SJCRH30 (cell line): ENCODE measurements around the gene LRBA. TPM values are rescaled to one million over a fixed set of nuclear protein-coding genes. Genes with fewer than 3 reads are reported as not detected.
"Not testable (repeated sequence)": the region's sequence is repeated elsewhere in the genome, so short reads cannot be mapped to it uniquely, and the experiment has no call there.

ENCODE experiments used
- DNase-seq, 2 experiments: peaks; one replicate each; pipeline ENCODE4 v3.0.0-alpha.2; 2015 to 2020
- H3K27ac ChIP-seq: fragments of 250-450 bp; sonication (Bioruptor Pico); 2 replicates; pipeline ENCODE4 v1.5.1; 2020; ENCODE audit warnings: mild to moderate bottlenecking, moderate library complexity
- H3K27me3 ChIP-seq: fragments of 250-450 bp; sonication (Bioruptor Pico); 2 replicates; pipeline ENCODE4 v1.5.1; 2020; ENCODE audit warnings: mild to moderate bottlenecking, moderate library complexity
- H3K36me3 ChIP-seq: fragments of 250-450 bp; sonication (Bioruptor Pico); 2 replicates; pipeline ENCODE4 v1.5.1; 2020; ENCODE audit warnings: mild to moderate bottlenecking, moderate library complexity
- H3K4me1 ChIP-seq: fragments of 250-450 bp; sonication (Bioruptor Pico); 2 replicates; pipeline ENCODE4 v1.5.1; 2020; ENCODE audit warnings: mild to moderate bottlenecking, moderate library complexity
- H3K4me3 ChIP-seq: fragments of 250-450 bp; sonication (Bioruptor Pico); 2 replicates; pipeline ENCODE4 v1.5.1; 2020; ENCODE audit warnings: mild to moderate bottlenecking, moderate library complexity
- H3K9me3 ChIP-seq: fragments of 250-450 bp; sonication (Bioruptor Pico); replicated peaks from 2 replicates; pipeline ENCODE4 v1.5.1; 2020; ENCODE audit warnings: mild to moderate bottlenecking, moderate library complexity
- total RNA-seq: library from RNA; depleted of rRNA; stranded (reverse); fragments of >200 nt; shearing (Covaris generic); gene quantifications from 2 replicates; pipeline ENCODE4 v1.2.3, GENCODE V29; 2014

Gene LRBA
- total RNA-seq, 1 experiment from 2014 or later = 25.9 TPM

- Histone ChIP-seq H3K4me1 (no peaks in the 10 kb centered on the region), H3K9me3 (no peaks in the 10 kb centered on the region), H3K27me3 (no peaks in the 10 kb centered on the region), H3K4me3 (no peak overlapping the region), H3K36me3 (no peaks in the 10 kb centered on the region), H3K27ac (no peak overlapping the region)
- DNase-seq = no peak
Observed at GRCh38 chr4:150997141-150997540, 17.9 kb downstream of the LRBA start.

GRCh38 chr4:150994721-150995120 is 20.4 kb downstream of the LRBA start:
- no peaks in the 10 kb centered on the region for H3K36me3 ChIP-seq
- no peak overlapping the region for H3K27ac ChIP-seq
- no peaks in the 10 kb centered on the region for H3K4me1 ChIP-seq
- no peaks in the 10 kb centered on the region for H3K27me3 ChIP-seq
- H3K4me3 ChIP-seq = no peak overlapping the region
- no peak for DNase-seq
- no peaks in the 10 kb centered on the region for H3K9me3 ChIP-seq

GRCh38 chr4:150993577-150993976 is 21.5 kb downstream of the LRBA start:
- not testable (repeated sequence) for H3K4me3 ChIP-seq, H3K4me1 ChIP-seq, H3K36me3 ChIP-seq, DNase-seq, H3K27ac ChIP-seq, H3K9me3 ChIP-seq, H3K27me3 ChIP-seq

- Histone ChIP-seq H3K4me3 (no peak overlapping the region), H3K9me3 (no peaks in the 10 kb centered on the region), H3K27me3 (no peaks in the 10 kb centered on the region), H3K36me3 (no peaks in the 10 kb centered on the region), H3K27ac (no peak overlapping the region), H3K4me1 (no peaks in the 10 kb centered on the region)
- no peak for DNase-seq
Observed at GRCh38 chr4:150990993-150991392, 24.1 kb downstream of the LRBA start.

- Histone ChIP-seq H3K9me3 (no peaks in the 10 kb centered on the region), H3K4me3 (no peak overlapping the region), H3K36me3 (no peaks in the 10 kb centered on the region), H3K27me3 (no peaks in the 10 kb centered on the region), H3K27ac (no peak overlapping the region), H3K4me1 (no peaks in the 10 kb centered on the region)
- no peak for DNase-seq
Observed at GRCh38 chr4:150990250-150990649, 24.8 kb downstream of the LRBA start.

- Histone ChIP-seq H3K4me3 (no peak overlapping the region), H3K9me3 (no peaks in the 10 kb centered on the region), H3K27ac (no peak overlapping the region), H3K4me1 (no peaks in the 10 kb centered on the region), H3K27me3 (no peaks in the 10 kb centered on the region), H3K36me3 (no peaks in the 10 kb centered on the region)
- no peak for DNase-seq
Observed at GRCh38 chr4:150988238-150988637, 26.8 kb downstream of the LRBA start.

- no peaks in the 10 kb centered on the region for H3K36me3 ChIP-seq
- no peak overlapping the region for H3K27ac ChIP-seq
- no peaks in the 10 kb centered on the region for H3K27me3 ChIP-seq
- no peaks in the 10 kb centered on the region for H3K4me1 ChIP-seq
- H3K4me3 ChIP-seq = no peak overlapping the region
- H3K9me3 ChIP-seq = no peaks in the 10 kb centered on the region
- no peak for DNase-seq
Observed at GRCh38 chr4:150987204-150987603, 27.9 kb downstream of the LRBA start.

GRCh38 chr4:150986085-150986484 is 29.0 kb downstream of the LRBA start:
- Histone ChIP-seq H3K27me3 (no peaks in the 10 kb centered on the region), H3K9me3 (no peaks in the 10 kb centered on the region), H3K4me3 (no peak overlapping the region), H3K36me3 (no peaks in the 10 kb centered on the region), H3K4me1 (no peaks in the 10 kb centered on the region), H3K27ac (no peak overlapping the region)
- DNase-seq = no peak

- no peaks in the 10 kb centered on the region for H3K4me1 ChIP-seq
- H3K36me3 ChIP-seq = no peaks in the 10 kb centered on the region
- no peaks in the 10 kb centered on the region for H3K27me3 ChIP-seq
- DNase-seq = no peak
- no peak overlapping the region for H3K4me3 ChIP-seq
- H3K9me3 ChIP-seq = no peaks in the 10 kb centered on the region
- H3K27ac ChIP-seq = no peak overlapping the region
Observed at GRCh38 chr4:150983851-150984250, 31.2 kb downstream of the LRBA start.

- Histone ChIP-seq H3K27ac (no peak overlapping the region), H3K36me3 (no peaks in the 10 kb centered on the region), H3K4me1 (no peaks in the 10 kb centered on the region), H3K27me3 (no peaks in the 10 kb centered on the region), H3K4me3 (no peak overlapping the region), H3K9me3 (no peaks in the 10 kb centered on the region)
- no peak for DNase-seq
Observed at GRCh38 chr4:150982557-150983233, 32.4 kb downstream of the LRBA start.

GRCh38 chr4:150978738-150979575 is 36.1 kb downstream of the LRBA start:
- Histone ChIP-seq H3K4me3 (no peak overlapping the region), H3K36me3 (no peaks in the 10 kb centered on the region), H3K9me3 (no peaks in the 10 kb centered on the region), H3K27me3 (no peaks in the 10 kb centered on the region), H3K27ac (no peak overlapping the region), H3K4me1 (no peaks in the 10 kb centered on the region)
- DNase-seq = no peak

- Histone ChIP-seq H3K9me3 (no peaks in the 10 kb centered on the region), H3K27me3 (no peaks in the 10 kb centered on the region), H3K36me3 (no peaks in the 10 kb centered on the region), H3K4me3 (no peak overlapping the region), H3K27ac (no peak overlapping the region), H3K4me1 (no peaks in the 10 kb centered on the region)
- DNase-seq = no peak
Observed at GRCh38 chr4:150976478-150977118, 38.5 kb downstream of the LRBA start.

GRCh38 chr4:150974750-150975149 is 40.3 kb downstream of the LRBA start:
- Histone ChIP-seq H3K27me3 (no peaks in the 10 kb centered on the region), H3K4me3 (no peak overlapping the region), H3K9me3 (no peaks in the 10 kb centered on the region), H3K4me1 (no peaks in the 10 kb centered on the region), H3K27ac (no peak overlapping the region), H3K36me3 (no peaks in the 10 kb centered on the region)
- DNase-seq = no peak

GRCh38 chr4:150974252-150974640 is 40.8 kb downstream of the LRBA start:
- no peak overlapping the region for H3K27ac ChIP-seq
- H3K9me3 ChIP-seq = no peaks in the 10 kb centered on the region
- no peaks in the 10 kb centered on the region for H3K4me1 ChIP-seq
- DNase-seq = no peak
- H3K36me3 ChIP-seq = no peaks in the 10 kb centered on the region
- H3K4me3 ChIP-seq = no peak overlapping the region
- no peaks in the 10 kb centered on the region for H3K27me3 ChIP-seq

GRCh38 chr4:150973626-150974251 is 41.3 kb downstream of the LRBA start:
- Histone ChIP-seq H3K36me3 (no peaks in the 10 kb centered on the region), H3K4me3 (no peak overlapping the region), H3K27ac (no peak overlapping the region), H3K4me1 (no peaks in the 10 kb centered on the region), H3K9me3 (no peaks in the 10 kb centered on the region), H3K27me3 (no peaks in the 10 kb centered on the region)
- no peak for DNase-seq
